Measurements from ENCODE around the gene BANP. TPM values are rescaled to one million over a fixed set of nuclear protein-coding genes. Genes with fewer than 3 reads are reported as not detected.

The BANP gene
- total and polyA plus RNA-seq, 4 donors: 10.3 to 56.6 (median 20.1) TPM

- no peak for DNase-seq
- no peaks in the 10 kb centered on the region for H3K27me3 ChIP-seq (ENCODE audit: control insufficient read depth in 3 of 3, insufficient read depth in 3 of 3, low read length in 2 of 3)
- no peak overlapping the region for H3K9ac ChIP-seq (ENCODE audit: insufficient read depth in 1 of 2, low read length in 2 of 2)
- no peaks in the 10 kb centered on the region for H3K36me3 ChIP-seq (ENCODE audit: control insufficient read depth in 4 of 4, insufficient read depth in 4 of 4, low read length in 4 of 4)
- no peaks in the 10 kb centered on the region for H3K9me3 ChIP-seq (ENCODE audit: control insufficient read depth in 4 of 4, insufficient read depth in 3 of 4, low read length in 3 of 4)
- H3K4me3 ChIP-seq: no peak overlapping the region
- ATAC-seq (ENCODE audit: insufficient read depth, low FRiP score): no peak
- no peak overlapping the region for H3K27ac ChIP-seq (ENCODE audit: low read depth in 1 of 2, low read length in 1 of 2)
- H3K4me1 ChIP-seq (ENCODE audit: control insufficient read depth in 5 of 5, insufficient read depth in 5 of 5, low read length in 5 of 5): no peaks in the 10 kb centered on the region
- no peak for TF ChIP-seq CTCF (IDR thresholded peaks at IDR 0.05; ENCODE audit: control extremely low read depth, extremely low read depth)
- WGBS, 2 donors: 91 to 94% methylated on average over 25 of the region's 25 CpGs
These were observed 36.4 kb upstream of the BANP start for GRCh38 chr16:87914812-87915211.

- ATAC-seq (ENCODE audit: insufficient read depth, low FRiP score): no peak
- WGBS, 2 donors: 87 to 96% methylated on average over 9 of the region's 9 CpGs
- Histone ChIP-seq H3K9me3 (ENCODE audit: control insufficient read depth in 4 of 4, insufficient read depth in 3 of 4, low read length in 3 of 4) (no peaks in the 10 kb centered on the region), H3K4me1 (ENCODE audit: control insufficient read depth in 5 of 5, insufficient read depth in 5 of 5, low read length in 5 of 5) (no peaks in the 10 kb centered on the region), H3K27ac (ENCODE audit: low read depth in 1 of 2, low read length in 1 of 2) (no peak overlapping the region), H3K27me3 (ENCODE audit: control insufficient read depth in 3 of 3, insufficient read depth in 3 of 3, low read length in 2 of 3) (no peaks in the 10 kb centered on the region), H3K9ac (ENCODE audit: insufficient read depth in 1 of 2, low read length in 2 of 2) (no peak overlapping the region), H3K4me3 (no peak overlapping the region), H3K36me3 (ENCODE audit: control insufficient read depth in 4 of 4, insufficient read depth in 4 of 4, low read length in 4 of 4) (no peaks in the 10 kb centered on the region)
- no peak for TF ChIP-seq CTCF (IDR thresholded peaks at IDR 0.05; ENCODE audit: control extremely low read depth, extremely low read depth)
- no peak for DNase-seq
These were observed 33.7 kb upstream of the BANP start for GRCh38 chr16:87917503-87917902.

GRCh38 chr16:87918338-87918737, 32.9 kb upstream of the BANP start:
- Histone ChIP-seq H3K9ac (ENCODE audit: insufficient read depth in 1 of 2, low read length in 2 of 2) (no peak overlapping the region), H3K27ac (ENCODE audit: low read depth in 1 of 2, low read length in 1 of 2) (no peak overlapping the region)
- DNase-seq: no peak

More at GRCh38 chr16:87918338-87918737, 32.9 kb upstream of the BANP start:
- no peak overlapping the region for H3K4me3 ChIP-seq
- WGBS, 2 donors: 80 to 85% methylated on average over 13 of the region's 13 CpGs
- H3K9me3 ChIP-seq (ENCODE audit: control insufficient read depth in 4 of 4, insufficient read depth in 3 of 4, low read length in 3 of 4): no peaks in the 10 kb centered on the region
- ATAC-seq (ENCODE audit: insufficient read depth, low FRiP score): no peak
- no peak for TF ChIP-seq CTCF (IDR thresholded peaks at IDR 0.05; ENCODE audit: control extremely low read depth, extremely low read depth)
- no peaks in the 10 kb centered on the region for H3K4me1 ChIP-seq (ENCODE audit: control insufficient read depth in 5 of 5, insufficient read depth in 5 of 5, low read length in 5 of 5)
- H3K36me3 ChIP-seq (ENCODE audit: control insufficient read depth in 4 of 4, insufficient read depth in 4 of 4, low read length in 4 of 4): no peaks in the 10 kb centered on the region
- no peaks in the 10 kb centered on the region for H3K27me3 ChIP-seq (ENCODE audit: control insufficient read depth in 3 of 3, insufficient read depth in 3 of 3, low read length in 2 of 3)

Data from lung (tissue), 12 donors.